GM12878 (cell line): ENCODE data around the gene ACTL7A. TPM values are rescaled to one million over a fixed set of nuclear protein-coding genes. Genes with fewer than 3 reads are reported as not detected.

Source experiments
- ATAC-seq: fragments of 200-7000 bp; cut with Tn5 transposase; 3 replicates; pipeline ENCODE4 v1.9.1; 2020; ENCODE audit warnings: mild to moderate bottlenecking, moderate library complexity
- BruUV-seq: library from RNA; stranded (reverse); fragments of 400-500 nt; replicated peaks from 2 replicates; lab custom pipeline; 2021; lab: Mats Ljungman, UMichigan
- CTCF ChIA-PET: fragments of 300-600 bp; sonication (Branson Sonifier 250); formaldehyde crosslinking; extraction: SDS; loops from one replicate; lab custom pipeline; 2021; ENCODE audit warnings: inconsistent platforms; lab: Yijun Ruan, JAX
- POLR2A ChIA-PET: fragments of 350-600 bp; formaldehyde crosslinking; extraction: SDS; loops from one replicate; lab custom pipeline; 2021; ENCODE audit warnings: inconsistent platforms; lab: Charles Lee
- RAD21 ChIA-PET: fragments of 300-600 bp; sonication (Branson Sonifier 250); formaldehyde crosslinking; loops from one replicate; lab custom pipeline; 2023; ENCODE audit warnings: antibody characterized with exemption; ENCODE audit not compliant: unreplicated experiment; lab: Charles Lee
- SMC1A ChIA-PET: fragments of 300-600 bp; sonication (Branson Sonifier 250); formaldehyde crosslinking; loops from one replicate; lab custom pipeline; 2023; ENCODE audit not compliant: unreplicated experiment, uncharacterized antibody; lab: Charles Lee
- DNase-seq: peaks from one replicate; pipeline ENCODE4 v3.0.0-alpha.2; 2011; ENCODE audit warnings: low read depth, low spot score
- FAIRE-seq: peaks from 3 replicates; lab custom pipeline; 2011; peaks lifted over from hg19 to GRCh38; lab: Jason Lieb, UNC
- H2AFZ ChIP-seq: 2 replicates; pipeline ENCODE4 v1.6.0; 2011; ENCODE audit warnings: low read depth, low read length, control low read depth; ENCODE audit not compliant: control insufficient read depth
- H3K27ac ChIP-seq: 2 replicates; pipeline ENCODE4 v1.5.1; 2011; ENCODE audit warnings: control low read depth; ENCODE audit not compliant: control insufficient read depth, insufficient read depth
- H3K27me3 ChIP-seq, 2 experiments: replicated peaks in 1 of 2; 2 replicates each; pipeline versions ENCODE4 v1.6.0 to v1.6.1; 2011; ENCODE audit warnings: low read length in 1 of 2; ENCODE audit not compliant: control insufficient read depth in 2 of 2, insufficient read depth in 2 of 2
- H3K36me3 ChIP-seq, 2 experiments: 2 replicates each; pipeline ENCODE4 v1.5.1; 2011; ENCODE audit warnings: low read length in 1 of 2; ENCODE audit not compliant: control insufficient read depth in 2 of 2, insufficient read depth in 2 of 2
- H3K4me1 ChIP-seq: 2 replicates; pipeline ENCODE4 v1.6.1; 2011; ENCODE audit warnings: mild to moderate bottlenecking, low read length, moderate library complexity, mixed read lengths; ENCODE audit not compliant: control insufficient read depth, insufficient read depth
- H3K4me2 ChIP-seq: 2 replicates; pipeline ENCODE4 v1.6.0; 2011; ENCODE audit warnings: control low read depth; ENCODE audit not compliant: control insufficient read depth, insufficient read depth
- H3K4me3 ChIP-seq: fragments of 200-600 bp; sonication (generic); 2 replicates; pipeline ENCODE4 v1.5.1; 2016
- H3K79me2 ChIP-seq: 2 replicates; pipeline ENCODE4 v1.6.0; 2011; ENCODE audit warnings: low read length; ENCODE audit not compliant: control insufficient read depth, insufficient read depth
- H3K9ac ChIP-seq: 2 replicates; pipeline ENCODE4 v1.8.0; 2011; ENCODE audit warnings: low read length, control low read depth, mixed read lengths; ENCODE audit not compliant: control insufficient read depth, insufficient read depth
- H3K9me3 ChIP-seq: replicated peaks from 3 replicates; pipeline ENCODE4 v1.5.1; 2011; ENCODE audit warnings: mild to moderate bottlenecking, low read length; ENCODE audit not compliant: control insufficient read depth, insufficient read depth
- H4K20me1 ChIP-seq: 2 replicates; pipeline ENCODE4 v1.6.0; 2011; ENCODE audit not compliant: control insufficient read depth, insufficient read depth
- BCLAF1 ChIP-seq: fragments of 450-650 bp; IDR thresholded peaks from 2 replicates; pipeline ENCODE4 v1.6.1; 2017; ENCODE audit warnings: antibody characterized with exemption, mild to moderate bottlenecking, moderate library complexity
- HCFC1 ChIP-seq: fragments of 150-350 bp; IDR thresholded peaks from 2 replicates; pipeline ENCODE4 v1.6.1; 2014; ENCODE audit warnings: low read length
- JUNB ChIP-seq: IDR thresholded peaks from 2 replicates; pipeline ENCODE4 v1.6.1; 2016; ENCODE audit warnings: antibody characterized with exemption, mild to moderate bottlenecking
- NR2C2 ChIP-seq: IDR thresholded peaks from 2 replicates; pipeline ENCODE4 v1.6.1; 2011; ENCODE audit warnings: borderline replicate concordance, low read depth; ENCODE audit not compliant: control insufficient read depth, insufficient read length
- POU2F2 ChIP-seq: IDR thresholded peaks from 3 replicates; pipeline ENCODE4 v1.6.1; 2011; ENCODE audit warnings: low read depth, mild to moderate bottlenecking, low read length, borderline replicate concordance
- SREBF1 ChIP-seq: IDR thresholded peaks from 2 replicates; pipeline ENCODE4 v1.6.1; 2012; ENCODE audit warnings: mild to moderate bottlenecking, low read length
- SUPT20H ChIP-seq: IDR thresholded peaks from 2 replicates; pipeline ENCODE4 v1.6.1; 2011; ENCODE audit warnings: low read depth, mild to moderate bottlenecking, low read length, moderate library complexity, borderline replicate concordance; ENCODE audit not compliant: control insufficient read depth
- WGBS: methylation state at CpG from one replicate; pipeline ENCODE4 v1.1.6; 2016; ENCODE audit warnings: low lambda C conversion rate; ENCODE audit not compliant: insufficient replicate concordance, insufficient coverage; ENCODE audit errors: missing lambda C conversion rate; 5-methylcytosine and 5-hydroxymethylcytosine counted together
- in situ Hi-C: fragments of 300-500 bp; cut with MboI; formaldehyde crosslinking; loops from 9 replicates; pipeline ENCODE4 v1.14.3; 2018; ENCODE audit warnings: mixed read lengths
- intact Hi-C: fragments of 100-400 bp; cut with micrococcal nuclease; formaldehyde crosslinking; loops from one replicate; pipeline ENCODE4 v1.14.2; 2022; ENCODE audit not compliant: unreplicated experiment
- polyA plus RNA-seq, 11 experiments: library from polyadenylated mRNA; depleted of rRNA in 4 of 11; unstranded in 6 of 11; stranded (reverse) in 5 of 11; fragments of >200 nt; fragmentation: Nextera tagmentation in 4 of 11; fragmentation: Illumina TruSeq in 1 of 11; extraction: Ambion mirVana in 4 of 11; extraction: Trizol in 1 of 11; gene quantifications; 1 replicate in 1 of 11; 2 replicates in 10 of 11; pipeline versions ENCODE4 v1.2.1 to v1.2.3, GENCODE V29; 2011 to 2016; ENCODE audit warnings: inconsistent platforms in 2 of 11, missing spikeins in 2 of 11, low read depth in 1 of 11
- total RNA-seq, 4 experiments: library from RNA; depleted of rRNA in 3 of 4; stranded (reverse); fragments of >200 nt in 3 of 4; fragmentation: Illumina TruSeq in 1 of 4; extraction: Trizol in 1 of 4; gene quantifications; 2 replicates each; pipeline versions ENCODE4 v1.2.1 to v1.2.3, GENCODE V29; 2013 to 2021
- TF ChIP-seq, protein P1 (sequence below): IDR thresholded peaks from 2 replicates; pipeline ENCODE4 v1.6.1; 2011; ENCODE audit warnings: borderline replicate concordance, low read depth, mild to moderate bottlenecking, moderate library complexity, mixed read lengths, low read length; ENCODE audit not compliant: insufficient read depth; ENCODE audit errors: extremely low read length

The ACTL7A gene
- total and polyA plus RNA-seq, 10 of the 15 experiments (the other 5 are each of a cell fraction or from before 2014, with no cell fraction given), result not detected

DNA sequence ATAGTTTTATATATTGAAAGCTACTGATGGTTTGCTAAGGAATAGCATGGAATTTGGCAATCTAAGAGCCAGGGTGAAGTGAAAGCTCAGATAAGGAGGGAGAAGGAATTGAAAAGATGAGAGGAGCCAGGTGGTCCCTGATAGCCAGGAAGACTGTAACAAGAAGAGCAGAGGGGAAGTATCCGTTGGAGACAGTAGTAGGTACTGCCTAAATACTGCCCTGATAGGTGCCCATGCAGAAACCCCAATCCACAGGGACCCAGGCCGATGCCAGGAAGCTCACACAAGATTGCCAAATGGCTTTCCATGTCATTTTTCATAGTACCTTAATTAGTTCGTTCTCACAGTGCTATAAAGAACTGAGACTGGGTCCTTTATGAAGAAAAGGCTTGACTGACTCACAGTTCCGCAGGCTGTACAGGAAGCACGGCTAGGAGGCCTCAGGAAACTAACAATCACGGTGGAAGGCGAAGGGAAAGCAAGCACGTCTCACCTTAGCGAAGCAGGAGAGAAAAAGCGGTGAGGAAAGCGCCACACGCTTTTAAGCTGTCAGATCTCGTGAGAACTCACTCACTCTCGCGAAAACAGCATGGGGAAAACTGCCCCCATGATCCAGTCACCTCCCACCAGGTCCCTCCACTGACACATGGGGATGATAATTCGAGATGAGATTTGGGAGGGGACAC lies 19.3 kb upstream of the ACTL7A start (continued):
- TF ChIP-seq SUPT20H, result no peak
- no peak for TF ChIP-seq NR2C2
- TF ChIP-seq BCLAF1, result no peak
- TF ChIP-seq, protein P1, sequence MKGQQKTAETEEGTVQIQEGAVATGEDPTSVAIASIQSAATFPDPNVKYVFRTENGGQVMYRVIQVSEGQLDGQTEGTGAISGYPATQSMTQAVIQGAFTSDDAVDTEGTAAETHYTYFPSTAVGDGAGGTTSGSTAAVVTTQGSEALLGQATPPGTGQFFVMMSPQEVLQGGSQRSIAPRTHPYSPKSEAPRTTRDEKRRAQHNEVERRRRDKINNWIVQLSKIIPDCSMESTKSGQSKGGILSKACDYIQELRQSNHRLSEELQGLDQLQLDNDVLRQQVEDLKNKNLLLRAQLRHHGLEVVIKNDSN, result no peak
- no peak for TF ChIP-seq HCFC1

DNA sequence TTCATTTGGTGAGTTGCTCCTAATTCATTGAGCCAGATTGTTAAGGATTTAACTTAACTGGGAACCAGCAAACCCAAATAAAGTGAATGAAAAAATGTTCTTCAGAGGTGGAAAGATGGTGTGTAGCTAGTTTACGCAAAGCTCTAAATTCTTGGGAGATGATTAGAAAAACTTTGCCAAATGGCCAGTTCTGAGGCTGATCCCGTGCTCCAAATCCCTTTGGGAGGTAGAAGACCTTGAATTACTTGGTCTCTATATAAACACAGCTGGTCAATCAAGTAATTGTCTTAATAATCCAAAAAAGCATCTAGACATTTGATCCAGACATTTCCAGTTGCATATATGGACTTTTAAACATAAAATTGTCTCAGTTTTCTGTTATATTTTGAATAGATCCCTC lies 17.7 kb upstream of the ACTL7A start:
- no peak overlapping the region for H3K9ac ChIP-seq
- TF ChIP-seq SREBF1, result no peak
- TF ChIP-seq JUNB, result no peak
- no peak for TF ChIP-seq POU2F2
- no peaks in the 10 kb centered on the region for H3K79me2 ChIP-seq
- no peaks in the 10 kb centered on the region for H3K4me1 ChIP-seq
- ChIA-PET POLR2A (no interaction called here), SMC1A (interaction anchor here (0.6 kb wide), 1 partner anchor 249 kb away, joined by 3 read pairs; no protein-coding TSS in a partner anchor), RAD21 (interaction anchor here (0.6 kb wide), 1 partner anchor 474 kb away, joined by 3 read pairs; no protein-coding TSS in a partner anchor), CTCF (interaction anchor here (0.9 kb wide), 1 partner anchor 110 kb away, joined by 3 read pairs; no protein-coding TSS in a partner anchor)
- FAIRE-seq (no peak), ATAC-seq (no peak), DNase-seq (no peak)
- no peaks in the 10 kb centered on the region for H3K27me3 ChIP-seq
- no peak overlapping the region for H3K4me3 ChIP-seq
- no peak overlapping the region for H3K27ac ChIP-seq
- 52% methylated on average over 2 of the region's 2 CpGs for WGBS
- in situ Hi-C loops (no loop called here), intact Hi-C loops (loop anchor here (10.0 kb wide), 1 partner anchor 60 kb away; no protein-coding TSS in a partner anchor)
- H4K20me1 ChIP-seq, result no peaks in the 10 kb centered on the region
- no peak overlapping the region for H2AFZ ChIP-seq
- BruUV-seq, result no TSS peak
- no peaks in the 10 kb centered on the region for H3K9me3 ChIP-seq
- H3K4me2 ChIP-seq, result no peak overlapping the region
- H3K36me3 ChIP-seq, result no peaks in the 10 kb centered on the region
